Endothelial cell of umbilical vein (primary cell): ENCODE data around the gene OCA2. TPM values are rescaled to one million over a fixed set of nuclear protein-coding genes. Genes with fewer than 3 reads are reported as not detected.

Experiments used
- BruUV-seq: library from RNA; stranded (reverse); fragments of 400-500 nt; replicated peaks from 2 replicates; lab custom pipeline; 2021; lab: Mats Ljungman, UMichigan
- CTCF ChIA-PET: fragments of 300-600, 350-600 bp; sonication (Branson Sonifier 250); formaldehyde crosslinking; loops from one replicate; lab custom pipeline; 2021; ENCODE audit warnings: antibody characterized with exemption, inconsistent platforms; lab: Charles Lee
- POLR2A ChIA-PET: fragments of 300-600, 350-600 bp; sonication (Branson Sonifier 250); formaldehyde crosslinking; loops from one replicate; lab custom pipeline; 2021; ENCODE audit warnings: antibody characterized with exemption, inconsistent platforms; lab: Charles Lee
- DNase-seq: peaks from one replicate; pipeline ENCODE4 v3.0.0-alpha.2; 2011; ENCODE audit warnings: low read depth, low spot score
- FAIRE-seq: peaks from 2 replicates; lab custom pipeline; 2011; peaks lifted over from hg19 to GRCh38; lab: Jason Lieb, UNC
- H2AFZ ChIP-seq: 2 replicates; pipeline ENCODE4 v1.6.0; 2012; ENCODE audit warnings: low read depth, low read length, control low read depth, inconsistent platforms
- H3K27ac ChIP-seq: 2 replicates; pipeline ENCODE4 v1.5.1; 2011; ENCODE audit warnings: low read depth, mild to moderate bottlenecking, control low read depth, low read length, moderate library complexity; ENCODE audit not compliant: insufficient read depth
- H3K27me3 ChIP-seq, 2 experiments: 2 replicates each; pipeline versions ENCODE4 v1.6.0 to v1.6.1; 2011; ENCODE audit warnings: low read length in 2 of 2, mixed read lengths in 1 of 2; ENCODE audit not compliant: control insufficient read depth in 2 of 2, insufficient read depth in 2 of 2
- H3K36me3 ChIP-seq, 2 experiments: 2 replicates in 1 of 2; 3 replicates in 1 of 2; pipeline ENCODE4 v1.5.1; 2011; ENCODE audit warnings: low read length in 2 of 2, mild to moderate bottlenecking in 1 of 2, moderate library complexity in 1 of 2; ENCODE audit not compliant: control insufficient read depth in 2 of 2, insufficient read depth in 2 of 2; ENCODE audit errors: extremely low read depth in 1 of 2
- H3K4me1 ChIP-seq: 3 replicates; pipeline ENCODE4 v1.5.1; 2011; ENCODE audit warnings: mild to moderate bottlenecking, low read length; ENCODE audit not compliant: control insufficient read depth, insufficient read depth; ENCODE audit errors: extremely low read depth
- H3K4me2 ChIP-seq: 2 replicates; pipeline ENCODE4 v1.6.1; 2011; ENCODE audit warnings: low read length, control low read depth, mixed read lengths; ENCODE audit not compliant: insufficient read depth
- H3K4me3 ChIP-seq, 3 experiments: fragments of 200-600 bp in 1 of 3; sonication (generic), shearing (Covaris generic) in 1 of 3; replicated peaks in 1 of 3; 2 replicates each; pipeline ENCODE4 v1.5.1; 2011 to 2016; ENCODE audit warnings: control low read depth in 3 of 3, low read length in 3 of 3, mild to moderate bottlenecking in 2 of 3, inconsistent platforms in 1 of 3, low read depth in 1 of 3, moderate library complexity in 1 of 3; ENCODE audit not compliant: insufficient read depth in 1 of 3
- H3K79me2 ChIP-seq: 2 replicates; pipeline ENCODE4 v1.6.0; 2012; ENCODE audit warnings: low read length, inconsistent platforms; ENCODE audit not compliant: control insufficient read depth, insufficient read depth
- H3K9ac ChIP-seq: replicated peaks from 2 replicates; pipeline ENCODE3; 2011; ENCODE audit warnings: low read length, control low read depth; ENCODE audit not compliant: insufficient read depth; ENCODE audit errors: extremely low read depth
- H3K9me1 ChIP-seq: replicated peaks from 3 replicates; pipeline ENCODE4 v1.6.0; 2011; ENCODE audit warnings: mild to moderate bottlenecking, low read length; ENCODE audit not compliant: control insufficient read depth, insufficient read depth; ENCODE audit errors: extremely low read depth
- H3K9me3 ChIP-seq: replicated peaks from 2 replicates; pipeline ENCODE4 v1.5.1; 2012; ENCODE audit warnings: low read length, inconsistent platforms; ENCODE audit not compliant: control insufficient read depth, insufficient read depth
- H4K20me1 ChIP-seq: replicated peaks from 2 replicates; pipeline ENCODE3; 2011; ENCODE audit warnings: mild to moderate bottlenecking, low read length; ENCODE audit not compliant: control insufficient read depth, insufficient read depth; ENCODE audit errors: extremely low read depth
- EZH2 ChIP-seq: IDR thresholded peaks from 2 replicates; pipeline ENCODE4 v1.6.1; 2012; ENCODE audit warnings: borderline replicate concordance, low read depth, mild to moderate bottlenecking, moderate library complexity, low read length, inconsistent platforms; ENCODE audit not compliant: severe bottlenecking
- FOS ChIP-seq: IDR thresholded peaks from 2 replicates; pipeline ENCODE4 v1.6.1; 2011; ENCODE audit warnings: mild to moderate bottlenecking, low read length, moderate library complexity, borderline replicate concordance; ENCODE audit not compliant: insufficient read depth
- GATA2 ChIP-seq: IDR thresholded peaks from 2 replicates; pipeline ENCODE4 v1.7.0; 2011; ENCODE audit warnings: low read depth, mild to moderate bottlenecking, moderate library complexity, mixed read lengths, low read length; ENCODE audit not compliant: insufficient read length, insufficient read depth
- JUN ChIP-seq: IDR thresholded peaks from 2 replicates; pipeline ENCODE4 v1.6.1; 2011; ENCODE audit warnings: borderline replicate concordance, low read depth; ENCODE audit not compliant: insufficient read length, insufficient read depth
- MYC ChIP-seq: IDR thresholded peaks from one replicate; pipeline ENCODE4 v1.6.1; 2011; ENCODE audit warnings: mild to moderate bottlenecking, low read depth, low read length
- POLR2A ChIP-seq: IDR thresholded peaks from 2 replicates; pipeline ENCODE4 v1.6.1; 2012; ENCODE audit warnings: low read depth, mild to moderate bottlenecking, control low read depth, low read length
- POLR2AphosphoS5 ChIP-seq: IDR thresholded peaks from 2 replicates; pipeline ENCODE4 v1.6.1; 2012; ENCODE audit warnings: low read depth, mild to moderate bottlenecking, control low read depth, low read length, moderate library complexity; ENCODE audit not compliant: insufficient read depth
- dilution Hi-C: fragments of 300-500 bp; cut with MboI; formaldehyde crosslinking; loops from one replicate; pipeline ENCODE4 v1.15.0; 2019; ENCODE audit warnings: low sequenced_read_pairs; ENCODE audit not compliant: extremely low pct_ligation_motif_present
- intact Hi-C: fragments of 100-400 bp; cut with micrococcal nuclease; formaldehyde crosslinking; loops from one replicate; pipeline ENCODE4 v1.10.0; 2022
- polyA plus RNA-seq, 4 experiments: library from polyadenylated mRNA; depleted of rRNA in 3 of 4; stranded (reverse) in 3 of 4; unstranded in 1 of 4; fragments of >200 nt; gene quantifications; 2 replicates each; pipeline versions ENCODE4 v1.2.1 to v1.2.3, GENCODE V29; 2011 to 2012; ENCODE audit warnings: missing spikeins in 1 of 4
- total RNA-seq: library from RNA; stranded (reverse); gene quantifications from 2 replicates; pipeline ENCODE4 v1.2.3, GENCODE V29; 2021
- TF ChIP-seq, protein P1 (sequence below), 2 donors: IDR thresholded peaks; 1 replicate in 1 of 2; 2 replicates in 1 of 2; pipeline ENCODE4 v1.5.1; 2011; ENCODE audit warnings: low read length in 2 of 2, mild to moderate bottlenecking in 2 of 2, moderate library complexity in 2 of 2, control low read depth in 1 of 2, inconsistent platforms in 1 of 2, low read depth in 1 of 2; ENCODE audit not compliant: insufficient read depth in 1 of 2; ENCODE audit errors: extremely low read depth in 1 of 2
- TF ChIP-seq, protein P2 (sequence below): IDR thresholded peaks from 2 replicates; pipeline ENCODE4 v1.6.1; 2011; ENCODE audit not compliant: insufficient read depth, insufficient read length

Gene OCA2
- total and polyA plus RNA-seq, 2 donors (not counting 3 experiments of a cell fraction or from before 2014, with no cell fraction given), result not detected

DNA sequence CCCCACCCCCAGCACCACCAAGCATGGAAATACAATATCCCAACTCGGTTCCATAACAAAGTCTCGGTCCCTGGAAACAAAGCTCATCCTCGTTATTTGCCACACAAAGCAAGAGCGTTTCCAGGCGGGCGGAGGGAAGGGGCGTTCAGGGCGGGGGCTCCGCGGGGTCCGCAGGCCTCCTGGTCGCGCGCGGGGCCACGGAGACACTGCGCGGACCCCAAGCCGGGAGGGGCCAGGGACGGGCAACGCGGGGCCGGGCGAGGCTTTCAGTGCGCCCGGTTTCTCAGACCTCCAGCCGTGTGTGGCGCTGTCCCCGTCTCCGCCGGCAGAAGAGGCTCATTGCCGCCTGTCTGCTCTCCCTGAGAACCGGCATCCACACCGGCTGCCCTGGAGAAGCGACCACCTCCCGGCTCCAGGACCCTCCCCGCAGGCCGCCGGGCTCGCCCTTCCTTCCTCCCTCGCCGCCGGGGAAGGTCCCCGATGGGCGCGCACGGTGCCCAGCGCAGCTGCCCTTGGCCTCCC, 329.0 kb downstream of the OCA2 start:
- no peak for FAIRE-seq
- no peaks in the 10 kb centered on the region for H4K20me1 ChIP-seq
- no peak overlapping the region for H3K9ac ChIP-seq
- H3K9me1 ChIP-seq, result no peaks in the 10 kb centered on the region
- BruUV-seq, result no TSS peak
- H3K4me3 ChIP-seq, result no peak overlapping the region
- no peak for DNase-seq
- ChIA-PET CTCF (no interaction called here), POLR2A (no interaction called here)
- peaks cover 11% of the 10 kb centered on the region for H3K9me3 ChIP-seq
- intact Hi-C loops (no loop called here), dilution Hi-C loops (no loop called here)
- no peaks in the 10 kb centered on the region for H3K79me2 ChIP-seq
- no peaks in the 10 kb centered on the region for H3K27me3 ChIP-seq
- H3K27ac ChIP-seq, result no peak overlapping the region
- TF ChIP-seq JUN (no peak), MYC (no peak), POLR2A (no peak), FOS (no peak)
- no peak overlapping the region for H2AFZ ChIP-seq
- no peak overlapping the region for H3K4me2 ChIP-seq
- H3K36me3 ChIP-seq, result no peaks in the 10 kb centered on the region
- H3K4me1 ChIP-seq, result no peaks in the 10 kb centered on the region

DNA sequence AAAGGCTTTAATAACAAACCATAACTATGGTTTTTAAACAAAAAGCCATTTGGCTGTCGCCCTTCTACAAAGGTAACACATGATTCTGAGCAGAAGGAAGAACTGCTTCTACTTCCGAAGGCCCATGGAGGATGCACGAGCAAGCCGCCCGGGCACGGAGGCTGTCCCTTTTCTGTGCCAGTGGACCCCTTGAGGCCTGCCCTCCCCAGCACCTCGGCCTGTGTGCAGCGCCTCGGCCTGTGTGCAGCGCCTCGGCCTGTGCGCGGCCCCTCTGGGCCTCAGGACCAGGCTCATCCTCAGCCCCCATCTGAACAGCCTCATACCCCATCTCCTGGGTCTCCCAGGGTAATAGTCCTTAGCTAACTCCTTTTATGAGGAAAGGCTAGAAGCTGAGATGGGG, 329.5 kb downstream of the OCA2 start:
- no peaks in the 10 kb centered on the region for H3K4me1 ChIP-seq
- no peak for TF ChIP-seq POLR2A
- TF ChIP-seq, protein P1, sequence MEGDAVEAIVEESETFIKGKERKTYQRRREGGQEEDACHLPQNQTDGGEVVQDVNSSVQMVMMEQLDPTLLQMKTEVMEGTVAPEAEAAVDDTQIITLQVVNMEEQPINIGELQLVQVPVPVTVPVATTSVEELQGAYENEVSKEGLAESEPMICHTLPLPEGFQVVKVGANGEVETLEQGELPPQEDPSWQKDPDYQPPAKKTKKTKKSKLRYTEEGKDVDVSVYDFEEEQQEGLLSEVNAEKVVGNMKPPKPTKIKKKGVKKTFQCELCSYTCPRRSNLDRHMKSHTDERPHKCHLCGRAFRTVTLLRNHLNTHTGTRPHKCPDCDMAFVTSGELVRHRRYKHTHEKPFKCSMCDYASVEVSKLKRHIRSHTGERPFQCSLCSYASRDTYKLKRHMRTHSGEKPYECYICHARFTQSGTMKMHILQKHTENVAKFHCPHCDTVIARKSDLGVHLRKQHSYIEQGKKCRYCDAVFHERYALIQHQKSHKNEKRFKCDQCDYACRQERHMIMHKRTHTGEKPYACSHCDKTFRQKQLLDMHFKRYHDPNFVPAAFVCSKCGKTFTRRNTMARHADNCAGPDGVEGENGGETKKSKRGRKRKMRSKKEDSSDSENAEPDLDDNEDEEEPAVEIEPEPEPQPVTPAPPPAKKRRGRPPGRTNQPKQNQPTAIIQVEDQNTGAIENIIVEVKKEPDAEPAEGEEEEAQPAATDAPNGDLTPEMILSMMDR (IDR thresholded peaks at IDR 0.05; ENCODE audit: extremely low read depth in 1 of 2, insufficient read depth in 1 of 2, low read depth in 1 of 2, low read length in 2 of 2), result no peak
- no peak for TF ChIP-seq GATA2
- no peak for TF ChIP-seq EZH2
- no peak for TF ChIP-seq POLR2AphosphoS5
- TF ChIP-seq, protein P2, sequence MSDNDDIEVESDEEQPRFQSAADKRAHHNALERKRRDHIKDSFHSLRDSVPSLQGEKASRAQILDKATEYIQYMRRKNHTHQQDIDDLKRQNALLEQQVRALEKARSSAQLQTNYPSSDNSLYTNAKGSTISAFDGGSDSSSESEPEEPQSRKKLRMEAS, result no peak
- no peak for TF ChIP-seq FOS
- H4K20me1 ChIP-seq, result no peaks in the 10 kb centered on the region
- H3K27ac ChIP-seq, result no peak overlapping the region
- no peaks in the 10 kb centered on the region for H3K27me3 ChIP-seq
- POLR2A ChIA-PET, result no interaction called here
- intact Hi-C loops (no loop called here), dilution Hi-C loops (no loop called here)
- CTCF ChIA-PET, result no interaction called here
- H3K36me3 ChIP-seq, result no peaks in the 10 kb centered on the region
- no peaks in the 10 kb centered on the region for H3K79me2 ChIP-seq
- no peak overlapping the region for H2AFZ ChIP-seq
- no peaks in the 10 kb centered on the region for H3K9me1 ChIP-seq
- DNase-seq, result no peak
- H3K4me2 ChIP-seq, result no peak overlapping the region
- no peak overlapping the region for H3K9ac ChIP-seq
- peaks cover 10% of the 10 kb centered on the region for H3K9me3 ChIP-seq
- H3K4me3 ChIP-seq, result no peak overlapping the region
- no peak for FAIRE-seq
- no TSS peak for BruUV-seq
